Chondrocyte (in vitro differentiated cells): Measurements from ENCODE around the gene SRMS. TPM values are rescaled to one million over a fixed set of nuclear protein-coding genes. Genes with fewer than 3 reads are reported as not detected.

Experiments
- DNase-seq: peaks from one replicate; pipeline ENCODE4 v3.0.0; 2021; ENCODE audit warnings: mixed read lengths, low spot score
- H3K27ac Mint-ChIP-seq: one replicate; pipeline ENCODE4 v1.8.0; 2021; ENCODE audit warnings: mild to moderate bottlenecking, moderate library complexity, mixed read lengths; ENCODE audit not compliant: unreplicated experiment
- H3K27me3 Mint-ChIP-seq: 2 replicates; pipeline ENCODE4 v1.8.0; 2021; ENCODE audit warnings: low read depth, mixed read lengths
- H3K36me3 Mint-ChIP-seq: 2 replicates; pipeline ENCODE4 v1.8.0; 2021; ENCODE audit warnings: low read depth, mixed read lengths
- H3K4me1 Mint-ChIP-seq: 2 replicates; pipeline ENCODE4 v1.8.0; 2021; ENCODE audit warnings: low read depth, mild to moderate bottlenecking, mixed read lengths
- H3K4me3 Mint-ChIP-seq: one replicate; pipeline ENCODE4 v1.8.0; 2021; ENCODE audit warnings: mild to moderate bottlenecking, moderate library complexity, mixed read lengths; ENCODE audit not compliant: unreplicated experiment
- H3K9me3 Mint-ChIP-seq: 2 replicates; pipeline ENCODE4 v1.8.0; 2021; ENCODE audit warnings: low read depth, mixed read lengths
- CTCF ChIP-seq: fragments of 200-600 bp; sonication (generic); IDR thresholded peaks from 2 replicates; pipeline ENCODE4 v1.5.0; 2021; ENCODE audit warnings: antibody characterized with exemption, mild to moderate bottlenecking, moderate library complexity
- total RNA-seq: library from RNA; stranded (reverse); gene quantifications from 3 replicates; pipeline ENCODE4 v1.2.1, GENCODE V29; 2021

Gene SRMS
- total RNA-seq, 1 donor from 2014 or later = not detected

- DNase-seq = peak; percentile 83
- Mint-ChIP-seq H3K9me3 (no peaks in the 10 kb centered on the region), H3K4me1 (no peaks in the 10 kb centered on the region), H3K36me3 (peaks cover 20% of the 10 kb centered on the region), H3K27me3 (no peaks in the 10 kb centered on the region), H3K4me3 (no peak overlapping the region), H3K27ac (no peak overlapping the region)
- TF ChIP-seq CTCF = no peak
Measured at GRCh38 chr20:63591786-63592355, 44.3 kb upstream of the SRMS start.

GRCh38 chr20:63591147-63591533 lies 43.6 kb upstream of the SRMS start:
- peaks cover 20% of the 10 kb centered on the region for H3K36me3 Mint-ChIP-seq
- H3K27me3 Mint-ChIP-seq = no peaks in the 10 kb centered on the region
- H3K4me1 Mint-ChIP-seq = no peaks in the 10 kb centered on the region
- H3K9me3 Mint-ChIP-seq = no peaks in the 10 kb centered on the region
- DNase-seq = peak; percentile 22
- H3K27ac Mint-ChIP-seq = no peak overlapping the region
- TF ChIP-seq CTCF = no peak
- H3K4me3 Mint-ChIP-seq = no peak overlapping the region

GRCh38 chr20:63590218-63591146 lies 42.9 kb upstream of the SRMS start:
- TF ChIP-seq CTCF = no peak
- H3K36me3 Mint-ChIP-seq = peaks cover 20% of the 10 kb centered on the region
- DNase-seq = peak; percentile 92
- H3K4me1 Mint-ChIP-seq = no peaks in the 10 kb centered on the region
- no peak overlapping the region for H3K4me3 Mint-ChIP-seq
- H3K9me3 Mint-ChIP-seq = no peaks in the 10 kb centered on the region
- H3K27me3 Mint-ChIP-seq = no peaks in the 10 kb centered on the region
- no peak overlapping the region for H3K27ac Mint-ChIP-seq

- H3K36me3 Mint-ChIP-seq = peaks cover 17% of the 10 kb centered on the region
- no peaks in the 10 kb centered on the region for H3K4me1 Mint-ChIP-seq
- no peak overlapping the region for H3K4me3 Mint-ChIP-seq
- H3K27ac Mint-ChIP-seq = no peak overlapping the region
- no peaks in the 10 kb centered on the region for H3K27me3 Mint-ChIP-seq
- peak; percentile 85 for DNase-seq
- TF ChIP-seq CTCF = no peak
- H3K9me3 Mint-ChIP-seq = no peaks in the 10 kb centered on the region
Measured at GRCh38 chr20:63589261-63590217, 42.0 kb upstream of the SRMS start.

- no peak for TF ChIP-seq CTCF
- Mint-ChIP-seq H3K36me3 (peaks cover 17% of the 10 kb centered on the region), H3K27ac (no peak overlapping the region), H3K27me3 (no peaks in the 10 kb centered on the region), H3K9me3 (no peaks in the 10 kb centered on the region), H3K4me1 (no peaks in the 10 kb centered on the region), H3K4me3 (no peak overlapping the region)
- DNase-seq = peak; percentile 81
Measured at GRCh38 chr20:63588641-63589041, 41.1 kb upstream of the SRMS start.
